Endothelial cell (in vitro differentiated cells): ENCODE measurements around the gene ARHGEF25. TPM values are rescaled to one million over a fixed set of nuclear protein-coding genes. Genes with fewer than 3 reads are reported as not detected.

Experiments
- DNase-seq: peaks from one replicate; pipeline ENCODE4 v3.0.0; 2021; ENCODE audit warnings: low spot score
- H3K27ac Mint-ChIP-seq: one replicate; pipeline ENCODE4 v1.8.0; 2021; ENCODE audit warnings: mixed read lengths, inconsistent platforms; ENCODE audit not compliant: unreplicated experiment
- H3K27me3 Mint-ChIP-seq: one replicate; pipeline ENCODE4 v1.8.0; 2021; ENCODE audit warnings: mild to moderate bottlenecking, moderate library complexity, mixed read lengths, inconsistent platforms; ENCODE audit not compliant: unreplicated experiment
- H3K36me3 Mint-ChIP-seq: one replicate; pipeline ENCODE4 v1.8.0; 2021; ENCODE audit warnings: mild to moderate bottlenecking, low read depth, mixed read lengths, inconsistent platforms; ENCODE audit not compliant: unreplicated experiment
- H3K4me1 Mint-ChIP-seq: one replicate; pipeline ENCODE4 v1.8.0; 2021; ENCODE audit warnings: mild to moderate bottlenecking, mixed read lengths, inconsistent platforms; ENCODE audit not compliant: unreplicated experiment
- H3K4me3 Mint-ChIP-seq: one replicate; pipeline ENCODE4 v1.8.0; 2021; ENCODE audit warnings: mild to moderate bottlenecking, mixed read lengths, inconsistent platforms; ENCODE audit not compliant: unreplicated experiment
- H3K9me3 Mint-ChIP-seq: one replicate; pipeline ENCODE4 v1.8.0; 2021; ENCODE audit warnings: mixed read lengths, inconsistent platforms; ENCODE audit not compliant: unreplicated experiment
- total RNA-seq: library from RNA; stranded (reverse); fragmentation: NEBNext Ultra II Directional; extraction: Animal tissue kit (Norgen Biotek cat#: 25700); gene quantifications from one replicate; pipeline ENCODE4 v1.2.1, GENCODE V29; 2021; ENCODE audit not compliant: unreplicated experiment
- TF ChIP-seq, protein P1 (sequence below): fragments of 200-600 bp; sonication (generic); IDR thresholded peaks from one replicate; pipeline ENCODE4 v1.5.0; 2021; ENCODE audit warnings: antibody characterized with exemption; ENCODE audit not compliant: unreplicated experiment

Gene ARHGEF25
- total RNA-seq, 1 donor from 2014 or later = 20.0 TPM

DNA sequence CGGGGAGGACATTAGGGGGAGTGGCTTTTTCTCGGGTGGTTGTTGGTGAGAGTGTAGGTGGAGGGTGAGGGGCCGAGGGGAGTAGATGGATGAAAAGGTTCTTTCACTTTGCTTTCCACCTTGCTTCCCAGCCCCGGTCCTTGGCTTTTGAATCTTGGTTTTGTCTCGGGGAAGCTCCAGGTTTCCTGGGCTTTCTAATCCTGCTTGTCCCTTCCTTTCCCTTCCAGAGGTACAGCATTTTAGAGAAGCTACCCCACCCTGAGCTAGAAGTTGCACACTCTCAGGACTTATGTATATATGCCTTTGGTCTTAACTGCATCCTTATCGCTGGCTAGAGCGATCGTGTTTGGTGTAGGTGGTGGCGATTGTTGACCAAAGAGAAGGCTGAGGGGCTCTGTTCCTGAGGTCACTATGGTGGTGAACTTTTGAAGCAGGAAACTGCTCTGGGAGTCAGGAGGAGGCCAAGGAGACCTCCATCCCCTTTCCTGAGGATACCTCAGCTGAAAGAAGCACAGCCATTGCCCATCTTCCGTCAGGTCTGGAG lies 19.4 kb upstream of the ARHGEF25 start:
- DNase-seq = no peak
- Mint-ChIP-seq H3K27me3 (peaks cover 11% of the 10 kb centered on the region), H3K36me3 (peaks cover 13% of the 10 kb centered on the region), H3K4me3 (peak overlapping the region; percentile 95), H3K9me3 (no peaks in the 10 kb centered on the region), H3K27ac (peak overlapping the region; percentile 83), H3K4me1 (peaks cover 18% of the 10 kb centered on the region)
- TF ChIP-seq, protein P1, sequence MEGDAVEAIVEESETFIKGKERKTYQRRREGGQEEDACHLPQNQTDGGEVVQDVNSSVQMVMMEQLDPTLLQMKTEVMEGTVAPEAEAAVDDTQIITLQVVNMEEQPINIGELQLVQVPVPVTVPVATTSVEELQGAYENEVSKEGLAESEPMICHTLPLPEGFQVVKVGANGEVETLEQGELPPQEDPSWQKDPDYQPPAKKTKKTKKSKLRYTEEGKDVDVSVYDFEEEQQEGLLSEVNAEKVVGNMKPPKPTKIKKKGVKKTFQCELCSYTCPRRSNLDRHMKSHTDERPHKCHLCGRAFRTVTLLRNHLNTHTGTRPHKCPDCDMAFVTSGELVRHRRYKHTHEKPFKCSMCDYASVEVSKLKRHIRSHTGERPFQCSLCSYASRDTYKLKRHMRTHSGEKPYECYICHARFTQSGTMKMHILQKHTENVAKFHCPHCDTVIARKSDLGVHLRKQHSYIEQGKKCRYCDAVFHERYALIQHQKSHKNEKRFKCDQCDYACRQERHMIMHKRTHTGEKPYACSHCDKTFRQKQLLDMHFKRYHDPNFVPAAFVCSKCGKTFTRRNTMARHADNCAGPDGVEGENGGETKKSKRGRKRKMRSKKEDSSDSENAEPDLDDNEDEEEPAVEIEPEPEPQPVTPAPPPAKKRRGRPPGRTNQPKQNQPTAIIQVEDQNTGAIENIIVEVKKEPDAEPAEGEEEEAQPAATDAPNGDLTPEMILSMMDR = no peak

DNA sequence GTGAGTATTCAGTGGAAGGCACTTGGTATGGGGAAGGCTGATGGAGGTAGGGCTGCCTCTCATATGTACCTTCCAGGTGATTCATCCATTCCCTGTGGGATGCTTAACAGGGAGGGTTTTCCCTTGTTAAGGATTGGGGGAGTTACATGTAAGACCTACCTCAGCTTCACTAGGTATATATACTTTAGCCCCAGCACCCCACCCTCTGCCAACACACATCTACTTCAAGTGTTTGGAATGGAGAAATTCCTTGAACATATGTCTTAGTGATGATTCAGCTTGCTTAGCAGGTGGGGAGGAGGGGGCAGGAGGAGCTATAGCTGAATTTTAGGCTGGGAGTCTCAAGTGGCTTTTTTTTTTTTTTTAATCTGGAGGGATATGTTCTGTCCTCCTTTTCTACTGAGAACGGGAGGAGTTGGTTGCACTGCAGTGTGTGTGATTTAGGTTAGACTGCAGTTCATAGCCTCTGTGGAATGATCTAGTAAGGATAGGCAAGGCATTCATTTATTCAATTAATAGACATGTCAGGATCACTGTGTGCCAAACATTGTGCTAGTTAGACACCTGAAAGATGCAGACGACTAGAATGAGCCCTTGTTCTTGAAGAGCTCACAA lies 18.6 kb upstream of the ARHGEF25 start:
- H3K9me3 Mint-ChIP-seq = no peaks in the 10 kb centered on the region
- H3K4me1 Mint-ChIP-seq = peaks cover 18% of the 10 kb centered on the region
- TF ChIP-seq, protein P1 = no peak
- H3K4me3 Mint-ChIP-seq = peak overlapping the region; percentile 95
- H3K27me3 Mint-ChIP-seq = peaks cover 11% of the 10 kb centered on the region
- H3K36me3 Mint-ChIP-seq = peaks cover 18% of the 10 kb centered on the region
- DNase-seq = no peak
- no peak overlapping the region for H3K27ac Mint-ChIP-seq

DNA sequence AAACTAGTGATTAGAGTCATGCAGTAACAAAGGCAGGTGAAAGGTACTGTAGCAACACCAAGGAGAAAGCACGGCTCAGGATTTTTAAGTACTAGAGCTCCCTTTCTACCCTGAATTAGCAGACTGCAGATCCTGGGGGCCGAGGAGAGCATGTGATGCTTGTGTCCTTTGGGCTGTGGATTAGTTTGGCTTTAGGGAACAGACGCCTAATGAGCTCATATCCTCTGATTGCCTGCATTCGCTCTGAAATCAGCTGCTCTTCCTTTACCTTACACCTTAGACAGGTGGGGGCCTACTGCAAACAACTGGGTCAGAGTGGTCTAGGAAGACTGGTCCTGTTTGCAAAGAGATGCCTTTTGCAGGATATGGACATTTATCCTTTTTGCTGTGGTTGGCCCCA lies 18.0 kb upstream of the ARHGEF25 start:
- Mint-ChIP-seq H3K4me3 (no peak overlapping the region), H3K4me1 (peaks cover 18% of the 10 kb centered on the region), H3K27ac (no peak overlapping the region), H3K9me3 (no peaks in the 10 kb centered on the region), H3K27me3 (peaks cover 11% of the 10 kb centered on the region), H3K36me3 (peaks cover 20% of the 10 kb centered on the region)
- TF ChIP-seq, protein P1 = no peak
- no peak for DNase-seq

DNA sequence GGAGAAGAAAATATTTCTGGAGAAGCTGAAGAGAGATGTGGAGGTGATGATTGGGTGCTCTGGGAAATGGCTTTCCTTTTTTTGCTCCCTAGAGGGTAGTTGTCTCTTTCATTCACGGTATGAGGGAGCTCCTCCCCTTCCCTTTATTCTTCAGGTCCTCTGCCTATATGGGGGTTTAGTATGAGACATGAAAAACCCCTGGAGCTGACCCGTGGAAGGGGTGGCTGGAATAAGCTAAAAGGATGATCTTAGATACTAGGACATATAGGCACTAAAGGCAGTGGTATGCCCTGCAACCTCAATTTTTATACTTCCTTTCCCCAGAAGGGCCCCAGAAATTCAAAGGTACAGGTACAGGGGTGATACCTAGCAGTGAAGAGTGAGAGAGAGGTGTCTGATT lies 10.8 kb upstream of the ARHGEF25 start:
- H3K27ac Mint-ChIP-seq = no peak overlapping the region
- DNase-seq = no peak
- peaks cover 53% of the 10 kb centered on the region for H3K36me3 Mint-ChIP-seq
- H3K4me1 Mint-ChIP-seq = peaks cover 15% of the 10 kb centered on the region
- H3K9me3 Mint-ChIP-seq = no peaks in the 10 kb centered on the region
- H3K4me3 Mint-ChIP-seq = no peak overlapping the region
- TF ChIP-seq, protein P1 = no peak
- peaks cover 9% of the 10 kb centered on the region for H3K27me3 Mint-ChIP-seq

DNA sequence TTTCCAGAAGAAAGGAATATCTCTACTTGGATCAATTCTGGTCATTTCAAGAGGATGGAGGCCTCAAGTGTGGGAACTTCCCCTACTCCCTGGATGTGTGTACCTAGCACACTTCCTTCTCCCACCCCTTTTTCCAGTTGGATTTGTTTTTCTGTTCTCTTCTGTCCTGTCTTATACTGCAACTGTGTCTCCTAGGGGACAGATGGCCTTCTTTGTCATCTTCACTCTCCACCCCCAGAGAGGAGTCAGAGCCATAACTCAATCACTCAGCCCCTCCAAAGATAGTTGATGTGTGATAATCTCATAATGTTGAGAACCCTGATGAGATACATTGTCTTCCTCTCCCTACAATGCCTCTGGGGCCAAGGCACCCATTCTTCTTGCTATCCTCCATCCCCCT lies 8.7 kb upstream of the ARHGEF25 start:
- Mint-ChIP-seq H3K4me3 (peak overlapping the region; percentile 37), H3K9me3 (no peaks in the 10 kb centered on the region), H3K27ac (no peak overlapping the region), H3K27me3 (peaks cover 12% of the 10 kb centered on the region), H3K4me1 (peaks cover 20% of the 10 kb centered on the region), H3K36me3 (peaks cover 47% of the 10 kb centered on the region)
- DNase-seq = no peak
- TF ChIP-seq, protein P1 = no peak
